Erythroblast (primary cell): ENCODE measurements around the gene HORMAD2.

ENCODE experiments used
- DNase-seq, 2 experiments: peaks; one replicate each; lab custom pipeline; 2025; lab: John Stamatoyannopoulos, UW
- GATA1 ChIP-seq: IDR thresholded peaks from 2 replicates; pipeline ENCODE4 v1.6.1; 2011; ENCODE audit warnings: low read depth, mild to moderate bottlenecking, control low read depth, low read length, moderate library complexity
- POLR2A ChIP-seq: IDR thresholded peaks from 2 replicates; pipeline ENCODE4 v1.6.1; 2011; ENCODE audit warnings: mild to moderate bottlenecking, low read length

The HORMAD2 gene

GRCh38 chr22:30144391-30144790 lies 64.1 kb downstream of the HORMAD2 start:
- TF ChIP-seq GATA1 (no peak), POLR2A (no peak)
- no peak for DNase-seq

GRCh38 chr22:30150212-30150611 lies 69.9 kb downstream of the HORMAD2 start:
- no peak for TF ChIP-seq GATA1
- TF ChIP-seq POLR2A = no peak
- DNase-seq = no peak

- DNase-seq = no peak
Measured at GRCh38 chr22:30158277-30158676, 78.0 kb downstream of the HORMAD2 start.

GRCh38 chr22:30158744-30159500 lies 78.7 kb downstream of the HORMAD2 start:
- DNase-seq = no peak
- TF ChIP-seq GATA1 (no peak), POLR2A (no peak)

More at GRCh38 chr22:30158277-30158676, 78.0 kb downstream of the HORMAD2 start:
- no peak for TF ChIP-seq GATA1
- no peak for TF ChIP-seq POLR2A

GRCh38 chr22:30159561-30160353 lies 79.5 kb downstream of the HORMAD2 start:
- peak in 1 of 2 experiments; percentile 18 for DNase-seq
- TF ChIP-seq GATA1 = no peak
- no peak for TF ChIP-seq POLR2A

GRCh38 chr22:30161051-30161469 lies 80.8 kb downstream of the HORMAD2 start:
- TF ChIP-seq GATA1 (no peak), POLR2A (no peak)
- no peak for DNase-seq

GRCh38 chr22:30167296-30167695 lies 87.0 kb downstream of the HORMAD2 start:
- no peak for DNase-seq

GRCh38 chr22:30167734-30168133 lies 87.5 kb downstream of the HORMAD2 start:
- no peak for DNase-seq
- TF ChIP-seq POLR2A (no peak), GATA1 (no peak)

More at GRCh38 chr22:30167296-30167695, 87.0 kb downstream of the HORMAD2 start:
- no peak for TF ChIP-seq POLR2A

GRCh38 chr22:30169002-30169401 lies 88.7 kb downstream of the HORMAD2 start:
- no peak for DNase-seq
- TF ChIP-seq POLR2A = no peak
- no peak for TF ChIP-seq GATA1

- no peak for DNase-seq
- TF ChIP-seq GATA1 (no peak), POLR2A (no peak)
Measured at GRCh38 chr22:30170129-30170528, 89.9 kb downstream of the HORMAD2 start.

GRCh38 chr22:30171008-30171407 lies 90.7 kb downstream of the HORMAD2 start:
- DNase-seq = no peak
- no peak for TF ChIP-seq GATA1
- no peak for TF ChIP-seq POLR2A

- no peak for DNase-seq
- TF ChIP-seq GATA1 (no peak), POLR2A (no peak)
Measured at GRCh38 chr22:30175690-30176288, 95.5 kb downstream of the HORMAD2 start.

- no peak for DNase-seq
- TF ChIP-seq GATA1 = no peak
- no peak for TF ChIP-seq POLR2A
Measured at GRCh38 chr22:30176431-30176830, 96.2 kb downstream of the HORMAD2 start.
